Keratinocyte (primary cell): ENCODE measurements around the gene PARP2. TPM values are rescaled to one million over a fixed set of nuclear protein-coding genes. Genes with fewer than 3 reads are reported as not detected.

Experiments
- DNase-seq: peaks from one replicate; pipeline ENCODE4 v3.0.0-alpha.2; 2011; ENCODE audit warnings: low read depth, missing footprints, low spot score
- FAIRE-seq: peaks from 2 replicates; lab custom pipeline; 2011; peaks lifted over from hg19 to GRCh38; lab: Jason Lieb, UNC
- H2AFZ ChIP-seq: 2 replicates; pipeline ENCODE4 v1.6.0; 2012; ENCODE audit warnings: low read length, control low read depth, inconsistent platforms; ENCODE audit not compliant: control insufficient read depth
- H3K27ac ChIP-seq: 2 replicates; pipeline ENCODE4 v1.5.1; 2011; ENCODE audit warnings: low read length; ENCODE audit not compliant: control insufficient read depth, insufficient read depth
- H3K27me3 ChIP-seq: 3 replicates; pipeline ENCODE4 v1.6.0; 2011; ENCODE audit warnings: low read length; ENCODE audit not compliant: control insufficient read depth, insufficient read depth; ENCODE audit errors: extremely low read depth
- H3K36me3 ChIP-seq, 2 experiments: 2 replicates in 1 of 2; 3 replicates in 1 of 2; pipeline ENCODE4 v1.5.1; 2011; ENCODE audit warnings: low read length in 2 of 2, mild to moderate bottlenecking in 1 of 2; ENCODE audit not compliant: control insufficient read depth in 2 of 2, insufficient read depth in 2 of 2; ENCODE audit errors: extremely low read depth in 1 of 2
- H3K4me1 ChIP-seq: 3 replicates; pipeline ENCODE4 v1.5.1; 2011; ENCODE audit warnings: low read length; ENCODE audit not compliant: control insufficient read depth, insufficient read depth; ENCODE audit errors: extremely low read depth
- H3K4me2 ChIP-seq: 3 replicates; pipeline ENCODE4 v1.6.0; 2011; ENCODE audit warnings: low read depth, low read length; ENCODE audit not compliant: control insufficient read depth, insufficient read depth; ENCODE audit errors: extremely low read depth
- H3K4me3 ChIP-seq, 3 experiments: fragments of 200-600 bp in 1 of 3; sonication (generic) in 1 of 3; 2 replicates in 2 of 3; 3 replicates in 1 of 3; pipeline ENCODE4 v1.5.1; 2011 to 2016; ENCODE audit warnings: low read length in 3 of 3, mild to moderate bottlenecking in 3 of 3, control low read depth in 2 of 3, inconsistent platforms in 1 of 3, low read depth in 1 of 3, mixed read lengths in 1 of 3, mixed run types in 1 of 3, moderate library complexity in 1 of 3; ENCODE audit not compliant: control insufficient read depth in 2 of 3, insufficient read depth in 2 of 3; ENCODE audit errors: extremely low read depth in 1 of 3
- H3K79me2 ChIP-seq: 2 replicates; pipeline ENCODE4 v1.6.0; 2012; ENCODE audit warnings: low read length; ENCODE audit not compliant: control insufficient read depth, insufficient read depth
- H3K9ac ChIP-seq: 3 replicates; pipeline ENCODE4 v1.6.0; 2011; ENCODE audit warnings: low read length; ENCODE audit not compliant: control insufficient read depth, insufficient read depth; ENCODE audit errors: extremely low read depth
- H3K9me1 ChIP-seq: 3 replicates; pipeline ENCODE4 v1.6.0; 2011; ENCODE audit warnings: low read length; ENCODE audit not compliant: control insufficient read depth, insufficient read depth; ENCODE audit errors: extremely low read depth
- H3K9me3 ChIP-seq: 2 replicates; pipeline ENCODE4 v1.5.1; 2012; ENCODE audit warnings: low read depth, low read length; ENCODE audit not compliant: control insufficient read depth
- H4K20me1 ChIP-seq: 3 replicates; pipeline ENCODE4 v1.6.0; 2011; ENCODE audit warnings: low read length; ENCODE audit not compliant: control insufficient read depth, insufficient read depth; ENCODE audit errors: extremely low read depth
- CTCF ChIP-seq, 3 experiments: IDR thresholded peaks in 1 of 3; conservative IDR thresholded peaks in 1 of 3; optimal IDR thresholded peaks in 1 of 3; 2 replicates in 2 of 3; 3 replicates in 1 of 3; pipeline versions ENCODE3 to v1.5.1; 2011; ENCODE audit warnings: low read length in 3 of 3, mild to moderate bottlenecking in 3 of 3, moderate library complexity in 2 of 3, control low read depth in 1 of 3, inconsistent platforms in 1 of 3; ENCODE audit not compliant: insufficient read depth in 2 of 3; ENCODE audit errors: extremely low read depth in 1 of 3
- EZH2 ChIP-seq: IDR thresholded peaks from one replicate; pipeline ENCODE4 v1.6.1; 2012; ENCODE audit warnings: inconsistent platforms, mild to moderate bottlenecking, low read length, moderate library complexity
- dilution Hi-C: fragments of 300-500 bp; cut with MboI; formaldehyde crosslinking; loops from one replicate; pipeline ENCODE4 v1.7.0; 2020; ENCODE audit warnings: low sequenced_read_pairs; ENCODE audit not compliant: extremely low pct_ligation_motif_present
- polyA plus RNA-seq, 5 experiments: library from polyadenylated mRNA; depleted of rRNA in 3 of 5; stranded (reverse) in 3 of 5; stranded (forward) in 1 of 5; unstranded in 1 of 5; fragments of >200 nt; gene quantifications; 1 replicate in 1 of 5; 2 replicates in 3 of 5; 3 replicates in 1 of 5; pipeline versions ENCODE4 v1.2.1 to v1.2.3, GENCODE V29; 2011 to 2012; ENCODE audit warnings: missing spikeins in 2 of 5, low read depth in 1 of 5, low replicate concordance in 1 of 5

The PARP2 gene
- polyA plus RNA-seq, 1 donor (not counting 4 experiments of a cell fraction or from before 2014, with no cell fraction given): 24.7 TPM

- Histone ChIP-seq H3K9me1 (no peaks in the 10 kb centered on the region), H3K79me2 (peaks cover 11% of the 10 kb centered on the region), H3K4me1 (peaks cover 4% of the 10 kb centered on the region), H3K9ac (no peak overlapping the region), H3K4me2 (no peak overlapping the region), H3K27me3 (no peaks in the 10 kb centered on the region), H2AFZ (no peak overlapping the region), H3K4me3 (no peak overlapping the region), H4K20me1 (no peaks in the 10 kb centered on the region), H3K27ac (no peak overlapping the region), H3K9me3 (no peaks in the 10 kb centered on the region), H3K36me3 (peaks cover 3 to 19% of the 10 kb centered on the region in 2 experiments)
- DNase-seq (no peak), FAIRE-seq (no peak)
- dilution Hi-C loops: no loop called here
- TF ChIP-seq EZH2: no peak
- TF ChIP-seq CTCF (optimal IDR thresholded peaks at IDR 0.05 in 1 of 3, IDR thresholded peaks at IDR 0.05 in 1 of 3, conservative IDR thresholded peaks at IDR 0.05 in 1 of 3; ENCODE audit: extremely low read depth in 1 of 3, insufficient read depth in 2 of 3, low read length in 3 of 3): no peak
Measured at GRCh38 chr14:20347747-20348146, 4.3 kb downstream of the PARP2 start.

- peaks cover 7 to 27% of the 10 kb centered on the region in 2 experiments for H3K36me3 ChIP-seq
- no peak for DNase-seq
Measured at GRCh38 chr14:20350282-20350681, 6.8 kb downstream of the PARP2 start.

More at GRCh38 chr14:20350282-20350681, 6.8 kb downstream of the PARP2 start:
- Histone ChIP-seq H2AFZ (no peak overlapping the region), H3K4me3 (no peak overlapping the region), H3K79me2 (no peaks in the 10 kb centered on the region), H3K9me1 (no peaks in the 10 kb centered on the region), H4K20me1 (no peaks in the 10 kb centered on the region), H3K9ac (no peak overlapping the region), H3K27ac (no peak overlapping the region), H3K27me3 (no peaks in the 10 kb centered on the region), H3K4me2 (no peak overlapping the region), H3K4me1 (no peaks in the 10 kb centered on the region), H3K9me3 (no peaks in the 10 kb centered on the region)
- dilution Hi-C loops: no loop called here
- no peak for TF ChIP-seq CTCF (optimal IDR thresholded peaks at IDR 0.05 in 1 of 3, IDR thresholded peaks at IDR 0.05 in 1 of 3, conservative IDR thresholded peaks at IDR 0.05 in 1 of 3; ENCODE audit: extremely low read depth in 1 of 3, insufficient read depth in 2 of 3, low read length in 3 of 3)
- no peak for TF ChIP-seq EZH2
- FAIRE-seq: no peak
